ENCODE measurements around the gene KLHL5. TPM values are rescaled to one million over a fixed set of nuclear protein-coding genes. Genes with fewer than 3 reads are reported as not detected.
A peak's percentile ranks its signal among the peaks of the same experiment; 100 is the strongest.

The KLHL5 gene
- total RNA-seq, 1 donor from 2014 or later: 46.0 TPM

GRCh38 chr4:39047681-39048080 is 14.4 kb upstream of the KLHL5 start:
- Mint-ChIP-seq H3K9me3 (ENCODE audit: unreplicated experiment) (no peaks in the 10 kb centered on the region), H3K4me3 (ENCODE audit: unreplicated experiment) (no peak overlapping the region), H3K36me3 (ENCODE audit: low read depth, unreplicated experiment) (peaks cover 3% of the 10 kb centered on the region), H3K27ac (ENCODE audit: unreplicated experiment) (peak overlapping the region; percentile 15), H3K4me1 (ENCODE audit: unreplicated experiment) (peaks cover 41% of the 10 kb centered on the region), H3K27me3 (ENCODE audit: unreplicated experiment) (peaks cover 10% of the 10 kb centered on the region)
- no peak for DNase-seq (ENCODE audit: low spot score)
- TF ChIP-seq CTCF (IDR thresholded peaks at IDR 0.05; ENCODE audit: unreplicated experiment): no peak

GRCh38 chr4:39048311-39048710 is 13.7 kb upstream of the KLHL5 start:
- Mint-ChIP-seq H3K9me3 (ENCODE audit: unreplicated experiment) (no peaks in the 10 kb centered on the region), H3K36me3 (ENCODE audit: low read depth, unreplicated experiment) (peaks cover 3% of the 10 kb centered on the region), H3K4me1 (ENCODE audit: unreplicated experiment) (peaks cover 38% of the 10 kb centered on the region), H3K27me3 (ENCODE audit: unreplicated experiment) (peaks cover 9% of the 10 kb centered on the region), H3K27ac (ENCODE audit: unreplicated experiment) (peak overlapping the region; percentile 15), H3K4me3 (ENCODE audit: unreplicated experiment) (no peak overlapping the region)
- TF ChIP-seq CTCF (IDR thresholded peaks at IDR 0.05; ENCODE audit: unreplicated experiment): no peak
- DNase-seq (ENCODE audit: low spot score): no peak

GRCh38 chr4:39050590-39050989 is 11.4 kb upstream of the KLHL5 start:
- H3K9me3 Mint-ChIP-seq (ENCODE audit: unreplicated experiment): no peaks in the 10 kb centered on the region
- TF ChIP-seq CTCF (IDR thresholded peaks at IDR 0.05; ENCODE audit: unreplicated experiment): no peak
- peaks cover 3% of the 10 kb centered on the region for H3K27me3 Mint-ChIP-seq (ENCODE audit: unreplicated experiment)
- H3K4me1 Mint-ChIP-seq (ENCODE audit: unreplicated experiment): peaks cover 24% of the 10 kb centered on the region
- no peak overlapping the region for H3K27ac Mint-ChIP-seq (ENCODE audit: unreplicated experiment)
- no peak for DNase-seq (ENCODE audit: low spot score)
- no peak overlapping the region for H3K4me3 Mint-ChIP-seq (ENCODE audit: unreplicated experiment)
- no peaks in the 10 kb centered on the region for H3K36me3 Mint-ChIP-seq (ENCODE audit: low read depth, unreplicated experiment)

- no peak overlapping the region for H3K27ac Mint-ChIP-seq (ENCODE audit: unreplicated experiment)
- H3K36me3 Mint-ChIP-seq (ENCODE audit: low read depth, unreplicated experiment): no peaks in the 10 kb centered on the region
- peaks cover 1% of the 10 kb centered on the region for H3K27me3 Mint-ChIP-seq (ENCODE audit: unreplicated experiment)
- H3K9me3 Mint-ChIP-seq (ENCODE audit: unreplicated experiment): no peaks in the 10 kb centered on the region
- H3K4me1 Mint-ChIP-seq (ENCODE audit: unreplicated experiment): peaks cover 17% of the 10 kb centered on the region
- DNase-seq (ENCODE audit: low spot score): no peak
- H3K4me3 Mint-ChIP-seq (ENCODE audit: unreplicated experiment): no peak overlapping the region
- TF ChIP-seq CTCF (IDR thresholded peaks at IDR 0.05; ENCODE audit: unreplicated experiment): no peak
Measured at GRCh38 chr4:39051492-39051891, 10.5 kb upstream of the KLHL5 start.

- Mint-ChIP-seq H3K36me3 (ENCODE audit: low read depth, unreplicated experiment) (no peaks in the 10 kb centered on the region), H3K27me3 (ENCODE audit: unreplicated experiment) (peaks cover 1% of the 10 kb centered on the region), H3K4me3 (ENCODE audit: unreplicated experiment) (no peak overlapping the region), H3K27ac (ENCODE audit: unreplicated experiment) (no peak overlapping the region), H3K4me1 (ENCODE audit: unreplicated experiment) (peaks cover 11% of the 10 kb centered on the region), H3K9me3 (ENCODE audit: unreplicated experiment) (no peaks in the 10 kb centered on the region)
- no peak for DNase-seq (ENCODE audit: low spot score)
- no peak for TF ChIP-seq CTCF (IDR thresholded peaks at IDR 0.05; ENCODE audit: unreplicated experiment)
Measured at GRCh38 chr4:39053983-39054382, 8.0 kb upstream of the KLHL5 start.

Data from endothelial cell (in vitro differentiated cells).